ENCODE data around the gene CYP4B1.
"Not testable (repeated sequence)": the region's sequence is repeated elsewhere in the genome, so short reads cannot be mapped to it uniquely, and the experiment has no call there.

Gene CYP4B1

DNA sequence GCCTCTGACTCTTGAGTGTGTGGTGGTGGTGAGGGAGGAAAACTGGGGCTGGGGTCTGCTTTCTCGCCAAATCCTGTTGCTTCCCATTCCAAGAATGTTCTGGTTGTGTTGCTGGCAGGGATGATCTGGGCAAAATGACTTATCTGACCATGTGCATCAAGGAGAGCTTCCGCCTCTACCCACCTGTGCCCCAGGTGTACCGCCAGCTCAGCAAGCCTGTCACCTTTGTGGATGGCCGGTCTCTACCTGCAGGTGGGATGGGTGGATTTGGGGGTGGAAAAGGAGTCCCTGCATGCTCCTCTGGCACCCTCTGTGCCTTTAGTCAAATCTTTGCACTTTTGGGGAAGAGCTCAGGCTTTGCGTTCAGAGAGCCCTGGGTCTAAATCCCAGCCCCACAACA lies 18.1 kb downstream of the CYP4B1 start:
- no peak for DNase-seq (ENCODE audit: low spot score)

DNA sequence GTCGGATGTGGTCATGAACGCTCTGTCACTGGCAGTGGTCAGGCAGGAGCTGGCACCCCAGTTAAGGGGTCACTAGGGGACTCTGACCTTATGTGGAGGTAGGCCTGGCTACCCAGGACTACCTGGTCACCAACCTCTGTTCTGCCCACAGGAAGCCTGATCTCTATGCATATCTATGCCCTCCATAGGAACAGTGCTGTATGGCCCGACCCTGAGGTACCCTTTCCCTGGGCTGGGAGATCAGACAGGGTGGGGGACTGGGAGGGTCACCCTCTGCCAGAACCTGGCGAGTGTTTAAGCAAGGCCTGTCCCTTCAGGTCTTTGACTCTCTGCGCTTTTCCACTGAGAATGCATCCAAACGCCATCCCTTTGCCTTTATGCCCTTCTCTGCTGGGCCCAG lies 19.0 kb downstream of the CYP4B1 start:
- DNase-seq (ENCODE audit: low spot score), result no peak

DNA sequence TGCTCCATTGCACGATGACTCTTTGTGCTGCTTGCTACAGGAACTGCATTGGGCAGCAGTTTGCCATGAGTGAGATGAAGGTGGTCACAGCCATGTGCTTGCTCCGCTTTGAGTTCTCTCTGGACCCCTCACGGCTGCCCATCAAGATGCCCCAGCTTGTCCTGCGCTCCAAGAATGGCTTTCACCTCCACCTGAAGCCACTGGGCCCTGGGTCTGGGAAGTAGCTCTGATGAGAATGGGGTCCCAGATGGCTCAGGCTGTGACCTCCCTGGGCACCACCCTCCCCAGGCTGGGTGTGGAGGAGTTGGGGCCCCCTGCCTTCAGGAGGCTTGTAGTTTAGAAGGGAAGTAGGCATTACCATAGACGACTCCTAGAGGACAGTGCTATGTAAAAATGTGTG lies 19.7 kb downstream of the CYP4B1 start:
- no peak for DNase-seq (ENCODE audit: low spot score)

- no peak for DNase-seq (ENCODE audit: low spot score)
Observed at GRCh38 chr1:46819335-46819734, 20.5 kb downstream of the CYP4B1 start.

- no peak for DNase-seq (ENCODE audit: low spot score)
Observed at GRCh38 chr1:46820076-46820475, 21.2 kb downstream of the CYP4B1 start.

GRCh38 chr1:46820560-46821060 lies 21.8 kb downstream of the CYP4B1 start:
- DNase-seq (ENCODE audit: low spot score), result no peak

DNA sequence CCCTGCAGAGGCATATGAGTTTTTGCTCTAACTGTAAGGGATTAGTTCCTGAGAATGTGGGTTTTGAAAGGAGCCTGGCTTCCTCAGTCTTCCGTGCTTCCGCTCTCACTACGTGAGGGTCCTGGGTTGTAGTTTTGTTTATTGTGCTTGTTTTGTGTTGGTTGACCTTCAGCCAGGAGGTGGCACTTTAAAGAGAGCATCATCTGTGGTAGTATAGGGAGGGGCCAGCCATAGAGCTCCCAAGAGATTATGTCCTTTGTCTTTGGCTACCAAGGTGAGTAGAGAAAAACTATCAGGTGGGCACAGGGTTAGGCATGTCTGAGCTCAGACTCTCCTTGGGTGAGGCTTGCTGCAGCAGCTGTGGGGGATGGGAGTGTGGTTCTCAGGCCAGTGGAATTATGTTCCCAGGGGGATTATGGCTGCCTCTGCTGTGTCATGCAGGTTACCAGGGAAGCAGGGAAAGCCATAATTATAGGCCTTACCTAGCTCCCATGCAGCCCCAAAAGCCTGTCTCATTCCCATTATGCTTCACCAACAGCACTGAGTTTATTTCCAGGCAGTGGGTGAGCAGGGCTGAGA lies 23.5 kb downstream of the CYP4B1 start:
- DNase-seq (ENCODE audit: low spot score), result no peak

GRCh38 chr1:46823151-46823550 lies 24.3 kb downstream of the CYP4B1 start:
- no peak for DNase-seq (ENCODE audit: low spot score)

GRCh38 chr1:46826892-46827291 lies 28.0 kb downstream of the CYP4B1 start:
- DNase-seq (ENCODE audit: low spot score), result not testable (repeated sequence)

DNA sequence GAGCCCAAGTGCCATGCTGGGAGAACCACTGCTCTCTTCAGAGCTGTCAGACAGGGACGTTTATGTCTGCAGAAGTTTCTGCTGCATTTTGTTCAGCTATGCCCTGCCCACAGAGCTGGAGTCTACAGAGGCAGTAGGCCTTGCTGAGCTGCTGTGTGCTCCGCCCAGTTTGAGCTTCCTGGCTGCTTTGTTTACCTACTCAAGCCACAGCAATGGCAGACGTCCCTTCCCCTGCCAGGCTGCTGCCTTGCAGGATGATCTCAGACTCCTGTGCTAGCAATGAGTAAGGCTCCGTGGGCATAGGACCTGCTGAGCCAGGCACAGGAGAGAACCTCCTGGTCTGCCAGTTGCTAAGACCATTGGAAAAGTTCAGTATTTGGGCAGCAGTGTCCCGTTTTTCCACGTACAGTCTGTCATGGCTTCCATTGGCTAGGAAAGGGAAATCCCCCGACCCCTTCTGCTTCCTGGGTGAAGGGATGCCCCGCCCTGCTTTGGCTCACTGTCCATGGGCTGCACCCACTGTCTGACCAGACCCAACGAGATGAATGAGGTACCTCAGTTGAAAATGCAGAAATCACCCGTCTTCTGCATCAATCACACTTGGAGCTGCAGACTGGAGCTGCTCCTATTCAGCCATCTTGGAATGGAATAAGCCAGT lies 31.9 kb downstream of the CYP4B1 start:
- DNase-seq (ENCODE audit: low spot score), result no peak

GRCh38 chr1:46835469-46835868 lies 36.6 kb downstream of the CYP4B1 start:
- not testable (repeated sequence) for DNase-seq (ENCODE audit: low spot score)

- DNase-seq (ENCODE audit: low spot score), result not testable (repeated sequence)
Observed at GRCh38 chr1:46846386-46846785, 47.5 kb downstream of the CYP4B1 start.

DNA sequence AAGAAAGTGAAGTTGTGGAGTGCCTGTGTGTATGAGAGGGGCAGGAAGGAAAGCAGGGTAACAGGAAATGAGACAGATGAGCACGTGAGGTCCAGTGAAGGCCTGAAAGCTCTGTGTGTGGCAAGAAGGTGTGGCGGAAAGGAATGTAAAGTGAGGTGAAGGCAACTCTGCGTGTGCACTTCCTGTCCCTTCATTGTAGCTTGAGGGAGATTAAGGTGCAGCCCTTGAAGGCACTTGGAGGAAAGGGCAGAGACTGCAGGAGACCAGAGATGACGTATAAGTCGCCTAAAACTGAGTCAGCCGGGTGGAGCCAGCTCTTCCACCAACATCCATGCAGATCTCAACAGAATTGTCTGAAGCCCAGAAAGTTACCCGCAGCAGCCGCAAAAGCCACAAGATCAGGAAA lies 58.8 kb downstream of the CYP4B1 start:
- DNase-seq (ENCODE audit: low spot score), result not testable (repeated sequence)

GRCh38 chr1:46862348-46862747 lies 63.5 kb downstream of the CYP4B1 start:
- no peak for DNase-seq (ENCODE audit: low spot score)

Data from COLO829 (cell line).